ENCODE results near the gene DESI1. TPM values are rescaled to one million over a fixed set of nuclear protein-coding genes. Genes with fewer than 3 reads are reported as not detected.

Gene DESI1
- total RNA-seq, 4 donors from 2014 or later = 17.8 to 24.7 (median 20.8) TPM

DNA sequence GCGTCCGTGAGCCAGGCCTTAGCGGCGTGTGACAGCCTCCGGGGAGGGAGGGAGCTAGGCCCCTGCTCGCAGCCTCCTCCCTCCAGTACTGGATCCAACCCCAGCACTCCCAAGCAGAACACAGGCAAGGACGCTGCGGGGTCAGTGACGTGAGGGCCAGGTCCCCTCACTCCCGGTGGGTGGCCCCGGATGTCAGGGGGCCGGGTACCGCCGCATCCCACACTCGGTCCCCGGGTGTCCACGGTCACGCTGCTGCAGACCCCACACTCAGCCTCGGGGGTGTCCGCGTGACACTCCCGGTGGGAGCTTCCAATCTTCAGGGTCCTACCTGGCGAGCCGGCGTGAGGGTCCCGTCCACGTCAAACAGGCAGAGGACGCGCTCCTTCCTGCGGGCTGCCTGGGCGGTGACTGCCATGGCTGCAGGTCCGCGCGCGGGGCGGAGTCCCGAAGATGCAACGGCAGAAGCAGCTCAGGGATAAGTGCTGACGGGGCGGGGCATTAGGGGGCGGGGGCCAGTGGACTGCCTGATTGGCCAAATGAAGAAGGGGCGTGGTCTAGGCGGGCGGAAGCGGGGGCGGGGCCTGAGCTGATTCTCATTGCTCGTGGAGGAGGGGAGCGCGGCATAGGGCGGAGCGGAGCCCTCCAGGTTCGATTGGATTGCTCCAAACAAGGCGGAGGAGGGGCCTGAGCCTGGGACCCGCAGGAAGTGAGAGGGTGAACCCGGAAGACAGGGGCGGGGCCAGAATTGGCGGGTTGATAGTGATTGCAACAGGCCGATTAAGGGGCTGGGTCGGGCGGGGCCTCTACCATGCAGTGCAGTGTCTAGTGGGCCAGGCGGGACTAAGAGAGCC, 31.2 kb downstream of the DESI1 start, which contains the start of gene PMM1:
TSS of gene PMM1 (minus strand) at position 450 of the 851 bp plus-strand sequence. CDS start at position 415, 35 bp downstream.
- intact Hi-C loops (cut with DNase I) = loop anchor here (10.0 kb wide), 1 partner anchor 195 kb away; no protein-coding TSS in a partner anchor
- WGBS, 2 donors = 2% methylated on average over 19 to 21 of the region's 61 CpGs
- peak within 1 kb of the TSS in 2 of 3 donors; percentile 29 to 38 for H3K27ac ChIP-seq
- no peaks in the 10 kb centered on the region for H3K27me3 ChIP-seq
- no peaks in the 10 kb centered on the region for H3K9me3 ChIP-seq
- peaks cover 5 to 10% of the 10 kb centered on the region in 2 donors for H3K4me1 ChIP-seq
- DNase-seq = peak; percentile 100
- peak within 1 kb of the TSS; percentile 62 to 80 (median 66) for H3K4me3 ChIP-seq (replicated peaks in 1 of 3)
- peak in 1 of 2 donors; percentile 71 for TF ChIP-seq POLR2A (IDR thresholded peaks at IDR 0.05)
- TF ChIP-seq, protein P1, sequence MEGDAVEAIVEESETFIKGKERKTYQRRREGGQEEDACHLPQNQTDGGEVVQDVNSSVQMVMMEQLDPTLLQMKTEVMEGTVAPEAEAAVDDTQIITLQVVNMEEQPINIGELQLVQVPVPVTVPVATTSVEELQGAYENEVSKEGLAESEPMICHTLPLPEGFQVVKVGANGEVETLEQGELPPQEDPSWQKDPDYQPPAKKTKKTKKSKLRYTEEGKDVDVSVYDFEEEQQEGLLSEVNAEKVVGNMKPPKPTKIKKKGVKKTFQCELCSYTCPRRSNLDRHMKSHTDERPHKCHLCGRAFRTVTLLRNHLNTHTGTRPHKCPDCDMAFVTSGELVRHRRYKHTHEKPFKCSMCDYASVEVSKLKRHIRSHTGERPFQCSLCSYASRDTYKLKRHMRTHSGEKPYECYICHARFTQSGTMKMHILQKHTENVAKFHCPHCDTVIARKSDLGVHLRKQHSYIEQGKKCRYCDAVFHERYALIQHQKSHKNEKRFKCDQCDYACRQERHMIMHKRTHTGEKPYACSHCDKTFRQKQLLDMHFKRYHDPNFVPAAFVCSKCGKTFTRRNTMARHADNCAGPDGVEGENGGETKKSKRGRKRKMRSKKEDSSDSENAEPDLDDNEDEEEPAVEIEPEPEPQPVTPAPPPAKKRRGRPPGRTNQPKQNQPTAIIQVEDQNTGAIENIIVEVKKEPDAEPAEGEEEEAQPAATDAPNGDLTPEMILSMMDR (IDR thresholded peaks at IDR 0.05) = no peak
- no peaks in the 10 kb centered on the region for H3K36me3 ChIP-seq

GRCh38 chr22:41587347-41587723, 33.5 kb downstream of the DESI1 start:
- H3K4me1 ChIP-seq = peaks cover 5 to 10% of the 10 kb centered on the region in 2 donors
- 90 to 92% methylated on average over 7 of the region's 7 CpGs for WGBS, 2 donors
- no peaks in the 10 kb centered on the region for H3K9me3 ChIP-seq
- H3K27ac ChIP-seq = no peak overlapping the region
- TF ChIP-seq POLR2A (IDR thresholded peaks at IDR 0.05) = no peak
- intact Hi-C loops (cut with DNase I) = no loop called here
- no peaks in the 10 kb centered on the region for H3K27me3 ChIP-seq
- H3K36me3 ChIP-seq = peaks cover 0 to 5% of the 10 kb centered on the region in 2 donors
- H3K4me3 ChIP-seq (replicated peaks in 1 of 3) = no peak overlapping the region
- no peak for DNase-seq

DNA sequence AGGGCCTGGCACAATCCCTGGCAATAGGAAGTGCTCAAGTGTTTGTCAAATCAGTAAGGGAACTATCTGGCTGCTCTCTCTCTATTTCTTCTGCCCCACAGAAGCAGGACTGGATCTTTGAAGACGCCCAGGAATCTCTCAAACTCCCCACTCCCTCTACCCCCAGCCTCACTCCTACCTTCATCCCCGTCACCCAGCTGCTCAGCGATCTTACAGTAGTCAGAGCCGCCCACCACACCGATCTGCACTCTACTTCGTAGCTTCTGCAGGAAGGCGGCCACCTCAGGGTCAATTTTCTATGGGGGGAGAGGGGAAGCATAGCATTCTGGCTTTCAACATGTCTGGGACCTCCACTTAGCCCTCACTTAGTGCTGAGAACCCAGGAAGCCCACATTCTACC, 34.9 kb downstream of the DESI1 start:
- no peaks in the 10 kb centered on the region for H3K27me3 ChIP-seq
- 97 to 99% methylated on average over 7 of the region's 7 CpGs for WGBS, 2 donors
- intact Hi-C loops (cut with DNase I) = no loop called here
- peaks cover 5 to 10% of the 10 kb centered on the region in 2 donors for H3K4me1 ChIP-seq
- no peaks in the 10 kb centered on the region for H3K9me3 ChIP-seq
- H3K27ac ChIP-seq = no peak overlapping the region
- no peak for DNase-seq
- H3K4me3 ChIP-seq (replicated peaks in 1 of 3) = no peak overlapping the region
- TF ChIP-seq, protein P1 (IDR thresholded peaks at IDR 0.05) = no peak
- TF ChIP-seq POLR2A (IDR thresholded peaks at IDR 0.05) = no peak
- H3K36me3 ChIP-seq = peaks cover 0 to 10% of the 10 kb centered on the region in 2 donors

GRCh38 chr22:41584881-41585280, 36.0 kb downstream of the DESI1 start:
- Histone ChIP-seq H3K36me3 (peaks cover 0 to 14% of the 10 kb centered on the region in 2 donors), H3K27me3 (no peaks in the 10 kb centered on the region), H3K9me3 (no peaks in the 10 kb centered on the region), H3K4me1 (peaks cover 5 to 10% of the 10 kb centered on the region in 2 donors), H3K4me3 (replicated peaks in 1 of 3) (no peak overlapping the region), H3K27ac (no peak overlapping the region)
- no peak for DNase-seq
- TF ChIP-seq POLR2A (IDR thresholded peaks at IDR 0.05) = no peak
- TF ChIP-seq, protein P1 (IDR thresholded peaks at IDR 0.05) = no peak
- WGBS, 2 donors = 93 to 94% methylated on average over 6 of the region's 6 CpGs
- intact Hi-C loops (cut with DNase I) = no loop called here

GRCh38 chr22:41582694-41583093, 38.1 kb downstream of the DESI1 start:
- Histone ChIP-seq H3K36me3 (peaks cover 0 to 21% of the 10 kb centered on the region in 2 donors), H3K4me1 (no peaks in the 10 kb centered on the region), H3K27me3 (no peaks in the 10 kb centered on the region), H3K9me3 (no peaks in the 10 kb centered on the region), H3K4me3 (replicated peaks in 1 of 3) (no peak overlapping the region), H3K27ac (no peak overlapping the region)
- TF ChIP-seq, protein P1 (IDR thresholded peaks at IDR 0.05) = no peak
- TF ChIP-seq POLR2A (IDR thresholded peaks at IDR 0.05) = no peak
- intact Hi-C loops (cut with DNase I) = no loop called here
- WGBS, 2 donors = 81 to 82% methylated on average over 8 of the region's 8 CpGs
- DNase-seq = no peak

All from thyroid gland (tissue), 4 donors.